ENCODE data around the gene BCAT1.
"Not testable (repeated sequence)": the region's sequence is repeated elsewhere in the genome, so short reads cannot be mapped to it uniquely, and the experiment has no call there.

BCAT1 gene

GRCh38 chr12:24821691-24822090 is 127.2 kb downstream of the BCAT1 start:
- DNase-seq (ENCODE audit: extremely low read depth, low read depth), result no peak
- TF ChIP-seq CTCF (IDR thresholded peaks at IDR 0.05; ENCODE audit: low read depth, low read length, missing control alignments), result no peak
- no peak overlapping the region for H3K4me3 ChIP-seq (replicated peaks; ENCODE audit: low read depth, low read length)

- TF ChIP-seq CTCF (IDR thresholded peaks at IDR 0.05; ENCODE audit: low read depth, low read length, missing control alignments), result no peak
- no peak for DNase-seq (ENCODE audit: extremely low read depth, low read depth)
- H3K4me3 ChIP-seq (replicated peaks; ENCODE audit: low read depth, low read length), result no peak overlapping the region
Observed at GRCh38 chr12:24820872-24821271, 128.0 kb downstream of the BCAT1 start.

- no peak for TF ChIP-seq CTCF (IDR thresholded peaks at IDR 0.05; ENCODE audit: low read depth, low read length, missing control alignments)
- no peak for DNase-seq (ENCODE audit: extremely low read depth, low read depth)
- no peak overlapping the region for H3K4me3 ChIP-seq (replicated peaks; ENCODE audit: low read depth, low read length)
Observed at GRCh38 chr12:24818351-24818750, 130.6 kb downstream of the BCAT1 start.

- no peak for TF ChIP-seq CTCF (IDR thresholded peaks at IDR 0.05; ENCODE audit: low read depth, low read length, missing control alignments)
- H3K4me3 ChIP-seq (replicated peaks; ENCODE audit: low read depth, low read length), result no peak overlapping the region
- no peak for DNase-seq (ENCODE audit: extremely low read depth, low read depth)
Observed at GRCh38 chr12:24815114-24815423, 133.8 kb downstream of the BCAT1 start.

- no peak for DNase-seq (ENCODE audit: extremely low read depth, low read depth)
- no peak overlapping the region for H3K4me3 ChIP-seq (replicated peaks; ENCODE audit: low read depth, low read length)
- TF ChIP-seq CTCF (IDR thresholded peaks at IDR 0.05; ENCODE audit: low read depth, low read length, missing control alignments), result no peak
Observed at GRCh38 chr12:24814379-24815113, 134.4 kb downstream of the BCAT1 start.

- no peak overlapping the region for H3K4me3 ChIP-seq (replicated peaks; ENCODE audit: low read depth, low read length)
- no peak for DNase-seq (ENCODE audit: extremely low read depth, low read depth)
- no peak for TF ChIP-seq CTCF (IDR thresholded peaks at IDR 0.05; ENCODE audit: low read depth, low read length, missing control alignments)
Observed at GRCh38 chr12:24810378-24810777, 138.5 kb downstream of the BCAT1 start.

- not testable (repeated sequence) for DNase-seq (ENCODE audit: extremely low read depth, low read depth); H3K4me3 ChIP-seq (replicated peaks; ENCODE audit: low read depth, low read length)
Observed at GRCh38 chr12:24809306-24809705, 139.6 kb downstream of the BCAT1 start.
